Stimulated activated CD4-positive, alpha-beta T cell treated with anti-CD3 and anti-CD28 coated beads, Interleukin-4, amount 100 ng/mL, for 4 hours (primary cell): ENCODE measurements around the gene CARD14.
"Not testable (repeated sequence)": the region's sequence is repeated elsewhere in the genome, so short reads cannot be mapped to it uniquely, and the experiment has no call there.

Source experiments
- DNase-seq, 2 experiments: peaks; one replicate each; pipeline ENCODE4 v3.0.0-alpha.2; 2020

CARD14 gene

DNA sequence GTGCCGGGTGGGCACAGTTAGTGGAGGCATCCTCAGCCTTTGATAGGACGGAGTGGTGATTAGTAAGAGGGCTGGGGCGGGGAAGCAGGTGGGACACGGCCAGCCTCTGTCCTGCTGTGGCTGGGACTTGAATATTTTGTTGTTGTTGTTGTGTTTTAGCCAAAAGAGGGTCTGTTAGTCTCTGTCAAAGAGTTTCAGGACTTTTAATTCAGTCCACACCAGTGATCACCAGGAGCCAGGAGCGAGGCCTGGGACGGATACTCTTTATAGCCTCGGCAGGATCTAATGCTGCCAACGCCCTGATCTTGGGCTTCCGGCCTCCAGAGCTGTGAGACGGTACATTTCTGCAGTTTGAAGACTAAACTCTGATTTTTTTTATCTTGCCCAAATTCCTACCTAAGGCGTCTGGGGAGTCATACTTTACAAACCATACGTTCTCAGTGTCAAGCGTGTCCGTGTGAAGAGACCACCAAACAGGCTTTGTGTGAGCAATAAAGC is 87.9 kb downstream of the CARD14 start:
- DNase-seq = no peak

- DNase-seq = not testable (repeated sequence)
Measured at GRCh38 chr17:80258296-80258695, 88.5 kb downstream of the CARD14 start.
